Dermis blood vessel endothelial cell (primary cell): ENCODE data around the gene IFIH1. TPM values are rescaled to one million over a fixed set of nuclear protein-coding genes. Genes with fewer than 3 reads are reported as not detected.

Source experiments
- DNase-seq: peaks from one replicate; pipeline ENCODE4 v3.0.0; 2010
- total RNA-seq: library from RNA; depleted of rRNA; stranded (reverse); fragments of >200 nt; gene quantifications from 2 replicates; pipeline ENCODE4 v1.2.3, GENCODE V29; 2014

IFIH1 gene
- total RNA-seq = 8.2 and 18.7 TPM in 2 replicates

DNA sequence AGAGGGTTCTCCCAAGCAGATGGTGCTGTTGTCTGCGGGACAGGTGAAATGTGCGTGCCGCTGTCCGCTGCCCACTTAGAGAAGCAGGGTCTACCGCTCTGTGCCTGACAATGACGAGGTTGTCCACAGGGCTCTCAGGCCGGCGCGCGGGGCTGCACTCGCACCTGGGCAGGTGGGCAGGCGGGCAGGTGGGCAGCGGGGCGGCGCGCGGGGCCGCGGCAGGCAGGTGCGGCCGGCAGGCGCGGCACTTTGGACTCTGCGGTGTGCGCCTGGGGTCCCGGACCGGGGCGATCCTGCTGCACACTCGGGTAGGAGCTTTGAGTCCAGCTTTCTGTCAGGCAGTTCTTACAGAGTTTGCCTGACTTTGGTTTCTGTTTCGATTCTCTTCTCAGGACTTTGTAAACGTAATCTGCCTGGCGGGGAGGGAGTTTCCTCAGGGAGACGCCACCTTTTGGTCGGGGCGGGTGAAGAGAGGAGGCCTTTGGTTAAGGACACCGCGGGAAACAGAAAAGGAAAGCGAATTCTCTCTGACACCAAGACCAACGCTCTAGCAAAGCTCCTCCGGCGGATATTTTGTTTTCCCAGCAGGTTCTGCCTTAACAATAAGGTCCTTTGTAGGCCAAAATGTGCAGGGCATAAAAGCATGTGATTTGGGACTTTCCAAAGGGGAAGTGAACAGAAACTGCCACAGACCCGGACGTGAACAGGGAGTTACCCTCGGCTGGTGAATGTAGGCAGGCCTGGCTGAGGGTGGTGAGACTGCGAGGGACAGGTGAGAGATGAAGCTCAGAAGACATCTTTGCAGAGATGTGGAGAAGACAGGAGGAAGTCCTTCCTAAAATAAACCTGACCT lies at the start of gene IFIH1:
IFIH1 (minus strand) TSS at position 357 of the 853 bp plus-strand sequence. CDS start 377 bp downstream, outside the sequence.
- peak; percentile 93 for DNase-seq

- DNase-seq = no peak
These were observed 46.9 kb upstream of the IFIH1 start for GRCh38 chr2:162365392-162365791.

GRCh38 chr2:162344617-162344950 lies 26.1 kb upstream of the IFIH1 start:
- no peak for DNase-seq

DNA sequence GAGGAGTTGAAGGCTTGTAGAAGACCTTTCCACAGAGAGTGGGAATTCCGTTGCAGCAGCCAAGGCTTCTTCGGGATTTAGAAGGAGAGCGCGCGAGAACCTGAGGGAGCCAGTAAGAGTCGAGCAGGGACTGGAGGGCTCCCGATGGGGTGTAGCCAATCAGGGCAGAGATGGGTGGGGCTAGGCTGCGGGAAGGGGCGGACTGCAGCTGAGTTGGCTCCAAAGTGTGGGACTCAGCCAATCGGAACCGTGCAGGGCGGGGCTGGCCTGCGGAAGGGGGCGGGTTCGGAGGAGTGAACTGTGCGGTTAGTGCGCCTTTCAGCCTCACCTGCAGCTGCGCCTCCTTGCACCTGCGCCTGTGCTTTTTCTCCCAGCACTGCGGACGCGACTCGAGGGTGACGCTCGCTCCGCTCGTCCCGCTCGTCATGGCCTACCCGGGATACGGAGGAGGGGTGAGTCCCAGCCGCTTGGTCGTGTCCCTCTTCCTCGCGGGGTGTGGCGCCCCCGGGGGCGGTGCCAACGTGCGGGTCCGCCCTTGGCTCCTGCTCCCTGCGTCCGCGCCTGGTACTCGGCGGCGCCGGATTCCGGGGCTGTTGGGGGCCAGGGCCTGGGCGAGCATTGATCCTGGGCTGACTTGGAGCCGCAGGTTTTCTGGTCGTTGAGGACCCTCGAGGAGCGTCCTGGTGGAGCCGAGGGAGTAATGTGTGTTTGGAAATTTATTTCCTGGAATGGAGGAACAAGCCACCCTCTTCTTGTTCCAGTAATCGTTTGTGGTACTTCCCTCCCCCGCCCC lies 25.5 kb upstream of the IFIH1 start, which contains the start of gene GCA:
GCA (plus strand) TSS at position 309 of the 793 bp plus-strand sequence; CDS start at position 426, 117 bp downstream.
- peak; percentile 88 for DNase-seq

DNA sequence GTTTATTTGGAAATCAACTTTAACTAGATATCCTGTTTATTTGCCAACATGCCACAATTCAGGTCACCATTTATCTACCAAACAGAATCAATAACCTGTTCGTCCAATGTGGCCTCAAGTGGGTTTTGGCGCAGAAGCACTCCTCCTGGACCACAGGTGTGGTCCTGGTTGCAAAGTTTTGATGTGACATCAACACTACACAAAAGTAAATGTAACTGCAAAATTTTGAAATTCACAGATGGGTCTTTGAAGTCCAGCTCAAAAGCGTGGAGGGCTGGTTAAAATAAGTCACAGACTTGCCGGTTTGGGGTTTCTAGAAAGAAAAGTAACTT lies 25.0 kb upstream of the IFIH1 start:
- no peak for DNase-seq

DNA sequence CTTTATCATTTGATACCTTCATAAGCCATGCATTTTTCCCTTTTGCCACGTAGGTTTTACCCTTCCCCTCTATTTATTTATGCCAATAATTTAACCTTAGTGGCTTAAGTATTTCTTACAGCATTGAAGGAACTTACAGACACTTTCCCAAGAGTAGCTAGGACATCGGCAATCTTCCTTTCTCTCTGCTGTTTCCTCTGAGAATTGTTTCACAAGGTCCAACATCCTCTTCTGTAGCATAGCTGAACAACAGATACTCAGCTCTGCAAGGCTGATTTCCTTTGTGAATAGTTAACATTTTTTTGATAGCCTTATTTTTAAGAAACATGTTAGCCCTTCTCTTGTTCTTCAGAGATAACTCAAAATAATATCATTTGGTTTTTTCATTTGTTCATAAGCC lies 24.4 kb upstream of the IFIH1 start:
- DNase-seq = no peak

- no peak for DNase-seq
These were observed 23.8 kb upstream of the IFIH1 start for GRCh38 chr2:162342321-162342720.

GRCh38 chr2:162340822-162341221 lies 22.3 kb upstream of the IFIH1 start:
- DNase-seq = no peak

- no peak for DNase-seq
These were observed 19.4 kb upstream of the IFIH1 start for GRCh38 chr2:162337868-162338267.

DNA sequence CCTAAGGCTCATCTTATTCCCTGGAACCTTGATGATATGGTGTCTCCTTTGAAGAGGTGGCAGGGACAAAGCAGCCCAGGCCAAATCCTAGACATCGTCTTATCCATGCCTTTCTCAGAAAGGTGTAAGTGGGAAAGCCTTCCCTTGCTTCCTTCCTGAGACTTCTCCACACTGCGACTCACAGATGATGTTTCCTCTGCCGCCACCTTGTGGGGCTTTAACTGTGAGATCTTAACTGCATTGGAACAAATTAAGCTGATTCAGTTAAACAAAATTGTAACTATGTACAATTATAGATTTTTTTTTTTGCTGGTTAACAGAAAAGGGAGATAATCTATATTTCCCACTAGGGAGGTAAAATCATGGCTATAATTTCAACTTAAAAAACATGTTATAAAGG lies 15.5 kb upstream of the IFIH1 start:
- DNase-seq = peak; percentile 45

- no peak for DNase-seq
These were observed 12.4 kb upstream of the IFIH1 start for GRCh38 chr2:162330881-162331280.

DNA sequence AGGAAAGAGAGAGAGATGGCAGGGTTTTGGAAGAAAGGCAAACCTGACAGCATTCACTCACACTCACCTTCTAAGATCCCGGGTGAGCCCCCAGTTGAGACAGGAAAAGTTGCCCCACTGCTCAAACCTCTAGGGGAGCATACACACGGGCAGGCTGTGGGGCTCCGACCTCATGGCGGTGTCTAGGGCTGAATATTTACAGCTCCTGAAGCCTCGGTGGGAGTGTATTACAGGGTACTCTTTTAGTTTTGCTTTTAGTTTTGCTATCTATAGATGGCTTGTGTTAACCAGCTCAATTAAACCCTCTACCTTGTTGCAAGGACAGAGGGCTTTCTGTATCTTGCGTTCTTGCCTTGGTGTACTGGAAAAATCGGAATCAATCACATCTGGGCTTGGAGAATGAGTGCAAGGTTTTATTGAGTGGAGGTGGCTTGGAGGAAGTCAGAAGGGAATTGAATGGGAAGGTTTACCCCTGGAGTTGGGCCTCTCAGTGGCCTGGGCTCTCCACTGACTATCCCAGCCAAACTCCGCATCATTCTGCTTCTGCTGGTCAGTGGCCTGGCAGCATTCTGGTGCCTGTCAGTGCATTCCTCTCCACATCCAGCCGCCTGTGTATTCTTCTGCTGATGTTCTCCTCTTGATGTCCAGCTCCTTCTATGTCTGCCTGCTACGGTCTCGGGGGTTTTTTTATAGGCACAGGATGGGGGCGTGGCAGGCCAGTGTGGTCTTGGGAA lies 10.1 kb upstream of the IFIH1 start:
- DNase-seq = no peak

GRCh38 chr2:162327806-162328205 lies 9.3 kb upstream of the IFIH1 start:
- no peak for DNase-seq

GRCh38 chr2:162327134-162327769 lies 8.8 kb upstream of the IFIH1 start:
- DNase-seq = peak; percentile 30

DNA sequence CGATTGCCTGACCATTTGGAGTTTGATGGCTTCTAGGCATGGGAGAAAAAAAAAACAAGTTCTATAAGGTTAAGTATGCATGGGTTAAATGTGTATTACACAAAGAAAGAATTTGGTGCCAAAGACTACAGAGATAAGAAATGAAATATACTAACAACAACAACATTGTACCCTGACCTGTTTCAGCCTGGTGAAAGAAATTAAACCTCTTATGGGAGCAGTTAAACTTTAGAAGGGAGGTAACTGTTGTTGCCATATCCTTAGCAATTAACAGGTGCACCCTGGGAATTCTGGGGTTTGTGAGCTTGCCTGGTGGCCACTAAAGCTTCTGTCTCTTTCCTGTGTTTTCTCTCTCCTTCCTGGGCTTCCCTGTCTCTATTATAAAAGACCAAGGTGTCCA lies 6.5 kb upstream of the IFIH1 start:
- no peak for DNase-seq

- no peak for DNase-seq
These were observed 2.5 kb upstream of the IFIH1 start for GRCh38 chr2:162320864-162321517.

- DNase-seq = peak; percentile 47
These were observed 590 bp downstream of the IFIH1 start for GRCh38 chr2:162317861-162318327.

- DNase-seq = no peak
These were observed 1.3 kb downstream of the IFIH1 start for GRCh38 chr2:162317058-162317742.

- no peak for DNase-seq
These were observed 1.9 kb downstream of the IFIH1 start for GRCh38 chr2:162316590-162316989.

- DNase-seq = no peak
These were observed 2.5 kb downstream of the IFIH1 start for GRCh38 chr2:162315938-162316337.

DNA sequence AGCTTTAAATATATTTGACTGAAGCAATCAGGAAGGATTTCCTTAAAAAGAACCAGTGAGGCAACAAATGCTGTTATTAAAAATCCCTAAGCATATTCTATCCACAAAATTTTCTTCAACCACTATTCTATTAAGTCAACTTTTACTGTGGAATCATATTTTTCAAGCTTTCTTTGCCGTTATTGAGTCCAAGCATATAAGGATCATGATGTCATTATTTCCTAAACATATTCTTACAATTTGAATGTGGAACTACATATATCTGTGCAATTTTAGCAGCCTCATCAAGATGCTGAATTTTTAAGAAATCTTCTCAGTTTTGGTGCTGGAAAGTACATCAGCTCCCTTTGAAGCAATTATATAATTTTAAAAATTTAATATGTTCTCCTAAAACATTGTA lies 5.6 kb downstream of the IFIH1 start:
- no peak for DNase-seq
